Neuronal stem cell (in vitro differentiated cells): ENCODE results near the gene PLEKHD1.

Experiments used
- DNase-seq: peaks from one replicate; pipeline ENCODE4 v3.0.0-alpha.2; 2013; ENCODE audit warnings: low spot score
- H2AFZ ChIP-seq: one replicate; pipeline ENCODE4 v1.6.1; 2013; ENCODE audit warnings: mild to moderate bottlenecking, low read length, inconsistent platforms
- H2AK5ac ChIP-seq: 2 replicates; pipeline ENCODE4 v1.6.1; 2013; ENCODE audit warnings: low read depth, mild to moderate bottlenecking, inconsistent platforms, low read length, moderate library complexity, mixed read lengths
- H2BK120ac ChIP-seq: 2 replicates; pipeline ENCODE4 v1.6.1; 2013; ENCODE audit warnings: low read depth, mild to moderate bottlenecking, inconsistent platforms, low read length, moderate library complexity, mixed read lengths
- H2BK12ac ChIP-seq: one replicate; pipeline ENCODE4 v1.6.1; 2013; ENCODE audit warnings: low read length, inconsistent platforms
- H2BK15ac ChIP-seq: 2 replicates; pipeline ENCODE4 v1.6.1; 2013; ENCODE audit warnings: mild to moderate bottlenecking, low read length, inconsistent platforms, mixed read lengths
- H2BK5ac ChIP-seq: one replicate; pipeline ENCODE4 v1.6.1; 2013; ENCODE audit warnings: inconsistent platforms, mild to moderate bottlenecking, low read length, moderate library complexity
- H3K14ac ChIP-seq: one replicate; pipeline ENCODE4 v1.6.1; 2013; ENCODE audit warnings: low read length, inconsistent platforms
- H3K18ac ChIP-seq: 2 replicates; pipeline ENCODE4 v1.6.1; 2013; ENCODE audit warnings: low read length, inconsistent platforms
- H3K23ac ChIP-seq: 2 replicates; pipeline ENCODE4 v1.6.1; 2013; ENCODE audit warnings: low read depth, mild to moderate bottlenecking, mixed read lengths, low read length, inconsistent platforms; ENCODE audit not compliant: poor library complexity
- H3K27ac ChIP-seq: replicated peaks from 3 replicates; pipeline ENCODE4 v1.5.1; 2013; ENCODE audit warnings: low read length, inconsistent platforms
- H3K27me3 ChIP-seq, 3 experiments: 2 replicates each; pipeline ENCODE4 v1.6.1; 2013; ENCODE audit warnings: low read length in 3 of 3, mild to moderate bottlenecking in 2 of 3, inconsistent platforms in 1 of 3, low read depth in 1 of 3, mixed read lengths in 1 of 3, moderate library complexity in 1 of 3; ENCODE audit not compliant: control insufficient read depth in 3 of 3, insufficient read depth in 3 of 3
- H3K36me3 ChIP-seq, 2 donors: replicated peaks in 1 of 2; 2 replicates each; pipeline ENCODE4 v1.6.1; 2013; ENCODE audit warnings: low read length in 2 of 2; ENCODE audit not compliant: control insufficient read depth in 2 of 2, insufficient read depth in 2 of 2
- H3K4ac ChIP-seq: 2 replicates; pipeline ENCODE4 v1.6.1; 2013; ENCODE audit warnings: inconsistent platforms, mild to moderate bottlenecking, low read length, moderate library complexity
- H3K4me1 ChIP-seq, 2 donors: 1 replicate in 1 of 2; 2 replicates in 1 of 2; pipeline ENCODE4 v1.6.1; 2013; ENCODE audit warnings: low read length in 2 of 2, low read depth in 1 of 2; ENCODE audit not compliant: control insufficient read depth in 2 of 2, insufficient read depth in 1 of 2
- H3K4me2 ChIP-seq: one replicate; pipeline ENCODE4 v1.6.1; 2013; ENCODE audit warnings: mild to moderate bottlenecking, low read length, inconsistent platforms; ENCODE audit not compliant: insufficient read depth, poor library complexity, severe bottlenecking
- H3K4me3 ChIP-seq, 2 donors: 2 replicates each; pipeline ENCODE4 v1.5.1; 2013; ENCODE audit warnings: low read length in 2 of 2, mild to moderate bottlenecking in 2 of 2, inconsistent platforms in 1 of 2, moderate library complexity in 1 of 2
- H3K79me1 ChIP-seq: one replicate; pipeline ENCODE4 v1.6.1; 2013; ENCODE audit warnings: low read depth, mild to moderate bottlenecking, inconsistent platforms, low read length, moderate library complexity
- H3K9ac ChIP-seq: one replicate; pipeline ENCODE4 v1.6.1; 2013; ENCODE audit warnings: mild to moderate bottlenecking, low read depth, low read length, inconsistent platforms; ENCODE audit not compliant: poor library complexity
- H3K9me3 ChIP-seq, 2 donors: replicated peaks in 1 of 2; 2 replicates each; pipeline versions ENCODE3 to v1.6.1; 2013; ENCODE audit warnings: low read length in 2 of 2, mild to moderate bottlenecking in 2 of 2, inconsistent platforms in 1 of 2, low read depth in 1 of 2, mixed read lengths in 1 of 2, moderate library complexity in 1 of 2; ENCODE audit not compliant: control insufficient read depth in 2 of 2, insufficient read depth in 1 of 2
- H4K8ac ChIP-seq: one replicate; pipeline ENCODE4 v1.6.1; 2013; ENCODE audit warnings: low read depth, mild to moderate bottlenecking, inconsistent platforms, low read length, moderate library complexity
- H4K91ac ChIP-seq: one replicate; pipeline ENCODE4 v1.6.1; 2013; ENCODE audit warnings: low read length, low read depth, mild to moderate bottlenecking, inconsistent platforms; ENCODE audit not compliant: poor library complexity
- WGBS, 2 donors: extraction: QIAGEN DNeasy Blood & Tissue Kit; methylation state at CpG; one replicate each; pipeline ENCODE4 v1.1.7; 2013; ENCODE audit warnings: missing lambda C conversion rate in 2 of 2, mixed read lengths in 1 of 2; ENCODE audit not compliant: insufficient read length in 2 of 2, insufficient replicate concordance in 1 of 2; ENCODE audit errors: extremely low coverage in 2 of 2; 5-methylcytosine and 5-hydroxymethylcytosine counted together

PLEKHD1 gene

DNA sequence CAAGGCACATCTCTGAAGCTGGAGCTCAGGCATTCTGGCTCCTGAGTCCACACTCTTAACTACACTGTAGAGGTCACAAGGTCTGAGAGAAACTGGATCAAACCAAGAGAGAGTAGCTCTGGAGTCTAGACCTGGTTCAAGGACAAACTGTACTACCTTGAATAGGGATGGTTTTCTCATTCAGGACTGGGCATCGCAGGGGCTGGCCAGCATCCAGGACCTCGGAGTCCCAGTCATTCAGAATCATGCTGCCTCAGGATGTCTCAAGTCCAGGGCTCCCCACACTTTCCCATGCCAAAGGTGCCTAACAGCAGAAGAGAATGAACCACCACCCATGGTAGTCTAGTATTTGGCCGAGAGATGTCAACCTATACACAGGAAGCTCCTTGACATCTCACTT lies 13.1 kb upstream of the PLEKHD1 start:
- no CpG with 5 or more reads among the region's 3 CpGs for WGBS, 2 donors
- no peaks in the 10 kb centered on the region for H3K9me3 ChIP-seq

DNA sequence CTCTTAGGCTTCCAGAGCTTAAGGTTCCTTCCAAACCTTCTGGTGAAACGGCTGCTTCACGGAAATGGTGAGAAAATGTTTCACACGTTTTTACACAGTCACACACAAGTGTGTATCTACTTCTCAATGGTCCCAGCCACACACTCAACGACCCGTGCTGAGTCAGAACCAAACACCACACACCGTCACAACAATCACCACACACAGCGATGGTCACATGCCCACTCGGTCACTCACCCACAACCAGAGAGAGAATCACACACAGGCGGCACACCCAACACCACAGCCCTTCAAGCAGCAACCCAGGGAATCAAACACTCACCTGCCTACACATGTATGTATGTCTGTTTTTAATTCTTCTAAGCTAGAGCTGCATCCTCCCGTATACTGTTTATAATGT lies 12.6 kb upstream of the PLEKHD1 start:
- Histone ChIP-seq H4K91ac (no peak overlapping the region), H3K4me3 (no peak overlapping the region), H3K4me1 (no peaks in the 10 kb centered on the region), H2BK120ac (no peak overlapping the region), H4K8ac (no peak overlapping the region), H2AK5ac (no peak overlapping the region), H3K4ac (no peak overlapping the region), H2BK12ac (no peak overlapping the region), H2BK5ac (no peak overlapping the region), H3K23ac (no peak overlapping the region), H3K9ac (peak overlapping the region; percentile 38), H3K18ac (no peak overlapping the region), H2BK15ac (no peak overlapping the region), H3K36me3 (no peaks in the 10 kb centered on the region), H3K4me2 (no peak overlapping the region), H2AFZ (no peak overlapping the region), H3K14ac (no peak overlapping the region), H3K79me1 (peaks cover 2% of the 10 kb centered on the region), H3K27ac (no peak overlapping the region), H3K9me3 (no peaks in the 10 kb centered on the region), H3K27me3 (no peaks in the 10 kb centered on the region)
- no CpG with 5 or more reads among the region's 10 CpGs for WGBS, 2 donors
- DNase-seq, result no peak

More for the DNA sequence above, 13.1 kb upstream of the PLEKHD1 start:
- Histone ChIP-seq H3K4me1 (no peaks in the 10 kb centered on the region), H3K36me3 (no peaks in the 10 kb centered on the region), H2AK5ac (no peak overlapping the region), H2AFZ (no peak overlapping the region), H3K9ac (no peak overlapping the region), H3K4me3 (no peak overlapping the region), H2BK15ac (no peak overlapping the region), H3K4me2 (no peak overlapping the region), H3K18ac (no peak overlapping the region), H2BK5ac (no peak overlapping the region), H3K14ac (no peak overlapping the region), H3K23ac (no peak overlapping the region), H3K27me3 (no peaks in the 10 kb centered on the region), H4K91ac (no peak overlapping the region), H2BK120ac (no peak overlapping the region), H4K8ac (no peak overlapping the region), H3K79me1 (peaks cover 2% of the 10 kb centered on the region), H3K27ac (no peak overlapping the region), H3K4ac (no peak overlapping the region), H2BK12ac (no peak overlapping the region)
- no peak for DNase-seq

DNA sequence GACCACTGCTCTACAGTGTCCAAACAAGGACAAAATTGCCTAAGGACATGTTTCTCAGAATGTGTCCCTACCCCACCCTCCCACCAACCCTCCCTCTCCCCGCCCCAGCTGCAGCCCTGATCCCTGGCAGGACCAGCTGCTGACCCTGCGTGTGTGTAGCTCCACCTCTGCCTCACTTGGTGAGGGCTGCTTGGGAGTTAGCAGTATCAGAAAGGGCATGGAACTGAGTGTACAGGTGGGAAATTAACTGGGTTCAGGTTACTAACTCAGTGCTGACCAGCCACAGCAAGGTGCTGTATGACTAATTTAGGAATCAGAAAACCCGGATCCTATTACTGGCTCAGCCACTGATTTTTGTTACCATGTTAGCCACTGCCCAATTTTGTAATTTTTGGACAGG lies 11.3 kb upstream of the PLEKHD1 start:
- no peak overlapping the region for H2BK15ac ChIP-seq
- no peaks in the 10 kb centered on the region for H3K27me3 ChIP-seq
- H3K9me3 ChIP-seq, result no peaks in the 10 kb centered on the region
- H2BK5ac ChIP-seq, result no peak overlapping the region
- H3K4ac ChIP-seq, result no peak overlapping the region
- WGBS, 2 donors, result no CpG with 5 or more reads among the region's 3 CpGs
- H3K4me3 ChIP-seq, result no peak overlapping the region
- no peak overlapping the region for H3K9ac ChIP-seq
- no peak overlapping the region for H4K8ac ChIP-seq
- H2BK120ac ChIP-seq, result no peak overlapping the region
- DNase-seq, result no peak
- H3K14ac ChIP-seq, result no peak overlapping the region
- no peak overlapping the region for H3K27ac ChIP-seq
- no peak overlapping the region for H2AFZ ChIP-seq
- H3K36me3 ChIP-seq, result no peaks in the 10 kb centered on the region
- peaks cover 2% of the 10 kb centered on the region for H3K79me1 ChIP-seq
- H3K4me1 ChIP-seq, result no peaks in the 10 kb centered on the region
- H2BK12ac ChIP-seq, result no peak overlapping the region
- no peak overlapping the region for H2AK5ac ChIP-seq
- no peak overlapping the region for H3K18ac ChIP-seq
- H4K91ac ChIP-seq, result no peak overlapping the region
- no peak overlapping the region for H3K23ac ChIP-seq
- no peak overlapping the region for H3K4me2 ChIP-seq

DNA sequence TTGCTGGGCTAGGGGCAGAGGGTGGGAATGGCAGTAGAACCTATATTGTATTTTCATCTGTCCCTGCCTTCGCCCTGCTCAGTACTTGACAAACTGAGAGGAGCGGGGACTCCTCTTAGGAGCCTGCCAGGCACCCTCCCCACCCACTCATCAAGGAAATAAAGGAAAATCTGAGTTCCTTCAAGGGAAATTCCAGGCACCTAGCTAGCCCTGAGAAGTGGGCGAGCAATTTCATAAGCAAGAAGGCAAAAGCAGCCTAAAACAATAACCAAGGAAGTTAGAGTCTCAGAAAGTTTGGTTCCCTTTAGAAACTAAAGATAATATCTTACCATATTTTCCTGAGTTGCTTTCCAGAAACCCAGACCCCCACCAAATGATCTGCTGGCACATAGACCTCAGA lies 10.6 kb upstream of the PLEKHD1 start:
- H2BK12ac ChIP-seq, result no peak overlapping the region
- no CpG with 5 or more reads among the region's 3 CpGs for WGBS, 2 donors
- H3K9me3 ChIP-seq, result no peaks in the 10 kb centered on the region
- H3K9ac ChIP-seq, result no peak overlapping the region
- H2BK5ac ChIP-seq, result no peak overlapping the region
- no peaks in the 10 kb centered on the region for H3K36me3 ChIP-seq
- H3K4ac ChIP-seq, result no peak overlapping the region
- peaks cover 2% of the 10 kb centered on the region for H3K79me1 ChIP-seq
- H2AFZ ChIP-seq, result no peak overlapping the region
- H3K27me3 ChIP-seq, result no peaks in the 10 kb centered on the region
- H4K8ac ChIP-seq, result no peak overlapping the region
- H4K91ac ChIP-seq, result no peak overlapping the region
- H2BK15ac ChIP-seq, result no peak overlapping the region
- H3K23ac ChIP-seq, result no peak overlapping the region
- no peak overlapping the region for H2BK120ac ChIP-seq
- H2AK5ac ChIP-seq, result no peak overlapping the region
- H3K27ac ChIP-seq, result no peak overlapping the region
- H3K4me2 ChIP-seq, result no peak overlapping the region
- H3K4me1 ChIP-seq, result no peaks in the 10 kb centered on the region
- no peak for DNase-seq
- no peak overlapping the region for H3K14ac ChIP-seq
- H3K4me3 ChIP-seq, result no peak overlapping the region
- H3K18ac ChIP-seq, result no peak overlapping the region
